BE2C (cell line): Measurements from ENCODE around the gene GLB1L2.

Experiments used
- DNase-seq: peaks from one replicate; pipeline ENCODE4 v3.0.0-alpha.2; 2020
- H3K27me3 ChIP-seq: fragments of 250-450 bp; sonication (Bioruptor Pico); 2 replicates; pipeline ENCODE4 v1.5.1; 2020; ENCODE audit warnings: mild to moderate bottlenecking
- H3K36me3 ChIP-seq: fragments of 250-450 bp; sonication (Bioruptor Pico); 2 replicates; pipeline ENCODE4 v1.5.1; 2020; ENCODE audit warnings: mild to moderate bottlenecking
- H3K4me1 ChIP-seq: fragments of 250-450 bp; sonication (Bioruptor Pico); 2 replicates; pipeline ENCODE4 v1.5.1; 2020
- H3K4me3 ChIP-seq: 2 replicates; pipeline ENCODE4 v1.5.1; 2011; ENCODE audit warnings: low read depth, low read length
- H3K9me3 ChIP-seq: fragments of 250-450 bp; sonication (Bioruptor Pico); 2 replicates; pipeline ENCODE4 v1.5.1; 2020
- CTCF ChIP-seq: IDR thresholded peaks from 2 replicates; pipeline ENCODE4 v1.5.1; 2012; ENCODE audit warnings: mild to moderate bottlenecking, low read depth, low read length

The GLB1L2 gene

GRCh38 chr11:134360050-134360835 lies 28.5 kb downstream of the GLB1L2 start:
- DNase-seq = peak; percentile 92
- H3K4me3 ChIP-seq = no peak overlapping the region
- H3K4me1 ChIP-seq = peaks cover 3% of the 10 kb centered on the region; the same call in 1 of the 2 replicates
- no peaks in the 10 kb centered on the region for H3K9me3 ChIP-seq
- peak; percentile 97 for TF ChIP-seq CTCF
- no peaks in the 10 kb centered on the region for H3K36me3 ChIP-seq
- no peaks in the 10 kb centered on the region for H3K27me3 ChIP-seq

- Histone ChIP-seq H3K36me3 (no peaks in the 10 kb centered on the region), H3K9me3 (no peaks in the 10 kb centered on the region), H3K27me3 (no peaks in the 10 kb centered on the region), H3K4me1 (peaks cover 3% of the 10 kb centered on the region; the same call in 1 of the 2 replicates), H3K4me3 (no peak overlapping the region)
- DNase-seq = peak; percentile 3
- TF ChIP-seq CTCF = no peak
Observed at GRCh38 chr11:134361661-134362060, 29.9 kb downstream of the GLB1L2 start.

- Histone ChIP-seq H3K4me1 (peaks cover 3% of the 10 kb centered on the region; the same call in 1 of the 2 replicates), H3K4me3 (no peak overlapping the region), H3K9me3 (no peaks in the 10 kb centered on the region), H3K27me3 (no peaks in the 10 kb centered on the region), H3K36me3 (no peaks in the 10 kb centered on the region)
- DNase-seq = no peak
- no peak for TF ChIP-seq CTCF
Observed at GRCh38 chr11:134362192-134362901, 30.6 kb downstream of the GLB1L2 start.

- no peaks in the 10 kb centered on the region for H3K27me3 ChIP-seq
Observed at GRCh38 chr11:134363161-134363560, 31.4 kb downstream of the GLB1L2 start.

GRCh38 chr11:134363592-134363991 lies 31.8 kb downstream of the GLB1L2 start:
- H3K27me3 ChIP-seq = no peaks in the 10 kb centered on the region
- no peaks in the 10 kb centered on the region for H3K9me3 ChIP-seq
- H3K36me3 ChIP-seq = no peaks in the 10 kb centered on the region
- H3K4me3 ChIP-seq = no peak overlapping the region
- no peak for TF ChIP-seq CTCF
- H3K4me1 ChIP-seq = peaks cover 3% of the 10 kb centered on the region; the same call in 1 of the 2 replicates
- DNase-seq = no peak

More at GRCh38 chr11:134363161-134363560, 31.4 kb downstream of the GLB1L2 start:
- no peak for TF ChIP-seq CTCF
- peak; percentile 1 for DNase-seq
- no peaks in the 10 kb centered on the region for H3K36me3 ChIP-seq
- no peak overlapping the region for H3K4me3 ChIP-seq
- H3K4me1 ChIP-seq = peaks cover 3% of the 10 kb centered on the region; the same call in 1 of the 2 replicates
- no peaks in the 10 kb centered on the region for H3K9me3 ChIP-seq

- H3K9me3 ChIP-seq = no peaks in the 10 kb centered on the region
- no peaks in the 10 kb centered on the region for H3K27me3 ChIP-seq
- H3K4me3 ChIP-seq = no peak overlapping the region
- H3K4me1 ChIP-seq = peaks cover 3% of the 10 kb centered on the region; the same call in 1 of the 2 replicates
- H3K36me3 ChIP-seq = no peaks in the 10 kb centered on the region
- no peak for DNase-seq
- TF ChIP-seq CTCF = no peak
Observed at GRCh38 chr11:134364261-134364660, 32.5 kb downstream of the GLB1L2 start.
